ENCODE measurements around the gene RNASE12.

Gene RNASE12

DNA sequence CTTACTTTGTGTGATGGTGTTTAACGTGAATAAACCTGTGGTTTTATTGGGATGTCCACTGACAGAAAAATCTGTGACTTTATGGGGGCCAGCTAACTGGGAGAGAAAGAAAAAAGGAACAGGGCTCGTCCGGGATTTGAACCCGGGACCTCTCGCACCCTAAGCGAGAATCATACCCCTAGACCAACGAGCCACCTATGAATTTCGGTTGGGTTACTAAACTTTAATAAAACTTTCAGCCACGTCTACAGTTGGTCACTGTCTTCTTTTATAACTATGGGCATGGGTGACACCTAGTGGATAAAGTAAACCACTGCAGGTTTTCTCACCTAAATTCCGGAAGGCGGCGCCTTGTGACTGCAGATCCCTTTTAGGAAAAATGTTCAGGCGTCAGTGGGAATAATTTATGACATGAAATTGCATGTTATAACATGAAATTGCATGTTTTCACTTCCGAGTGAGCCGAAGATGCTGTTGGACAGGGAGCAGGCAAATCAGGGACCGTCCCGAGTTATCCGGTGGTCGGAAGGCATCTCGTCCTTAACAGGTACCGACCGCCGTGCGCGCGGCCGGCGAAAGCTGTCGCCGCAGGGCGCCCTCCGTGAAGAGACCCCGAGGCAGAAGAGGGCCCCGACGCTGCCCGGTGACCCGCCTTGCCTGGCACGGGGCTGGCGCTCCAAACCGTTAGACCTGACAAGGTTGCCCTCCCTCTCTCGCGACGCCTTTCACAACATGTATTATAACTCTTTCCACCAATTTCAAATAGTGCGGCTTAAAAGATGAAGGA lies 18.2 kb upstream of the RNASE12 start:
- Histone ChIP-seq H3K27ac (ENCODE audit: poor library complexity, severe bottlenecking) (no peak overlapping the region), H3K36me3 (ENCODE audit: low read depth) (no peaks in the 10 kb centered on the region), H3K9me3 (ENCODE audit: severe bottlenecking) (no peaks in the 10 kb centered on the region), H3K4me1 (ENCODE audit: insufficient read depth, poor library complexity, severe bottlenecking) (peaks cover 2% of the 10 kb centered on the region), H3K4me3 (ENCODE audit: severe bottlenecking) (peak overlapping the region; percentile 68), H3K27me3 (ENCODE audit: insufficient read depth, poor library complexity, severe bottlenecking) (no peaks in the 10 kb centered on the region)
- ATAC-seq (ENCODE audit: low read depth) (peak; percentile 7; the same call in 2 of the 3 replicates), DNase-seq (ENCODE audit: low spot score) (peak; percentile 66)
- TF ChIP-seq, protein P1, sequence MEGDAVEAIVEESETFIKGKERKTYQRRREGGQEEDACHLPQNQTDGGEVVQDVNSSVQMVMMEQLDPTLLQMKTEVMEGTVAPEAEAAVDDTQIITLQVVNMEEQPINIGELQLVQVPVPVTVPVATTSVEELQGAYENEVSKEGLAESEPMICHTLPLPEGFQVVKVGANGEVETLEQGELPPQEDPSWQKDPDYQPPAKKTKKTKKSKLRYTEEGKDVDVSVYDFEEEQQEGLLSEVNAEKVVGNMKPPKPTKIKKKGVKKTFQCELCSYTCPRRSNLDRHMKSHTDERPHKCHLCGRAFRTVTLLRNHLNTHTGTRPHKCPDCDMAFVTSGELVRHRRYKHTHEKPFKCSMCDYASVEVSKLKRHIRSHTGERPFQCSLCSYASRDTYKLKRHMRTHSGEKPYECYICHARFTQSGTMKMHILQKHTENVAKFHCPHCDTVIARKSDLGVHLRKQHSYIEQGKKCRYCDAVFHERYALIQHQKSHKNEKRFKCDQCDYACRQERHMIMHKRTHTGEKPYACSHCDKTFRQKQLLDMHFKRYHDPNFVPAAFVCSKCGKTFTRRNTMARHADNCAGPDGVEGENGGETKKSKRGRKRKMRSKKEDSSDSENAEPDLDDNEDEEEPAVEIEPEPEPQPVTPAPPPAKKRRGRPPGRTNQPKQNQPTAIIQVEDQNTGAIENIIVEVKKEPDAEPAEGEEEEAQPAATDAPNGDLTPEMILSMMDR (IDR thresholded peaks at IDR 0.05; ENCODE audit: poor library complexity, severe bottlenecking): peak; percentile 99

DNA sequence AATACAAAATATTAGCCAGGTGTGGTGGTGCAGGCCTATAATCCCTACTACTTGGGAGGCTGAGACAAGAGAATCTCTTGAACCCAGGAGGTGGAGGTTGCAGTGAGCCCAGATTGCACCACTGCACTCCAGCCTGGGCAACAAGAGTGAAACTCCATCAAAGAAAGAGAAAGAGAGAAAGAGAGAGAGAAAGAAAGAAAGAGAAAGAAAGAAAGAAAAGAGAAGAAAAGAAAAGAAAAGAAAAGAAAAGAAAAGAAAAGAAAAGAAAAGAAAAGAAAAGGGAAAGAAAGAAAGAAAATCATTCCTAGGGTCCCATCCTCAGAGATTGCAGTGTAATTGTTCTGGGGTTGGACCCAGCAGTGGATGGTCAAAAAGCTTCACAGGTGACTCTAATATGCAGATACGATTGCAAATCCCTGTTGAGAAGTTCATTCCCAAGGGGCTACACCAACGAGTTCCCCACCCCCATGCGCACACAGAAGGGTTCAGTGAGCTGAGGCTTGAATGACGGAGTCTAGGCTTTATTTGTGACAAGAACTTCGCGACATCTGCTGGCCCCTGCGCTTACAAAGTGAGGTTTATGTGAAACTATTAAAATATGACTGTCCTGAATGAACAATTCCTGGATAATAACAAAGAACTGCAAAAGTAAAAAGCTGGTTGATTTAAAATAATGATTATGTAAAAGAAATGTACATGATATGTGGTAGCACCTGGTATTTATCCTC lies 17.4 kb upstream of the RNASE12 start:
- TF ChIP-seq, protein P1 (IDR thresholded peaks at IDR 0.05; ENCODE audit: poor library complexity, severe bottlenecking): no peak
- DNase-seq (ENCODE audit: low spot score) (no peak), ATAC-seq (ENCODE audit: low read depth) (no peak)
- H3K27ac ChIP-seq (ENCODE audit: poor library complexity, severe bottlenecking): no peak overlapping the region
- no peaks in the 10 kb centered on the region for H3K27me3 ChIP-seq (ENCODE audit: insufficient read depth, poor library complexity, severe bottlenecking)
- no peak overlapping the region for H3K4me3 ChIP-seq (ENCODE audit: severe bottlenecking)
- no peaks in the 10 kb centered on the region for H3K9me3 ChIP-seq (ENCODE audit: severe bottlenecking)
- H3K36me3 ChIP-seq (ENCODE audit: low read depth): no peaks in the 10 kb centered on the region
- H3K4me1 ChIP-seq (ENCODE audit: insufficient read depth, poor library complexity, severe bottlenecking): no peaks in the 10 kb centered on the region

DNA sequence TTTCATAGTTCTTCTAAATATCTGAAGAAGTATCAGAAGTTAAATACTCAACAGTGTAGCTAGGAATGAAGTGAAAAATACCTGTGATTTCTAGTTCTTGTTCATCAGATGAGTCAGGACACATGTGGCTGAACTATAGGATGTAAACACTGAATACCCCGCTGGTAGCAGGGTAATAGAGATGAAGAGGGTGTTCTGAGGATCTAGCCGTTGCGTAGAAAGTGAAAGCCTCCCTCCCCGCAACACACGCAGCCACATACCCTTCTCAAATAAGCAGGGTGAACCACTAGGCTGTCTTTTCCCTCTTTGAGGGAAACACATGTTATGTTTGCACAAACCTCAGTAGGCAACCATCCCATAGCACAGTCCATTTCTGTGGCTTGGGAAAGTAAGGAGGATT lies 16.4 kb upstream of the RNASE12 start:
- Histone ChIP-seq H3K4me3 (ENCODE audit: severe bottlenecking) (no peak overlapping the region), H3K9me3 (ENCODE audit: severe bottlenecking) (no peaks in the 10 kb centered on the region), H3K27ac (ENCODE audit: poor library complexity, severe bottlenecking) (no peak overlapping the region)

DNA sequence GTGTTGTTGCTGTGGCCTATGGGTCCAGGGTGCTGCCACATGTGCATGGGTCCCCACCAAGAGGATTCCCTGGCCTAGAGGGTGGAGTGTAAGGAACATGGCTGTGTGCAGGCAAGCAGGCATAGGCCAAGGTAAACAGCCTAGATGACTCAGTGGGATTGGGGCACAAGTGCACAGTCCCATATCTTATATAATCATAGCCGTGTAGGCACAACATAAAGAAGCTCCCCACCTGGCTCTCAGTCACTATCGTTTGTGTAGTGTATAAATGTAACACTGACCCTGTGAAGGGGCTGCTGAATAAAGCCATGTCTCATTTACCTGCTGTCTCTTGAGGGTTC lies 15.7 kb upstream of the RNASE12 start:
- no peak for ATAC-seq (ENCODE audit: low read depth)

More for the DNA sequence above, 16.4 kb upstream of the RNASE12 start:
- TF ChIP-seq, protein P1 (IDR thresholded peaks at IDR 0.05; ENCODE audit: poor library complexity, severe bottlenecking): no peak
- DNase-seq (ENCODE audit: low spot score) (no peak), ATAC-seq (ENCODE audit: low read depth) (no peak)
- Histone ChIP-seq H3K4me1 (ENCODE audit: insufficient read depth, poor library complexity, severe bottlenecking) (no peaks in the 10 kb centered on the region), H3K36me3 (ENCODE audit: low read depth) (no peaks in the 10 kb centered on the region), H3K27me3 (ENCODE audit: insufficient read depth, poor library complexity, severe bottlenecking) (no peaks in the 10 kb centered on the region)

More for the DNA sequence above, 15.7 kb upstream of the RNASE12 start:
- TF ChIP-seq, protein P1 (IDR thresholded peaks at IDR 0.05; ENCODE audit: poor library complexity, severe bottlenecking): no peak
- Histone ChIP-seq H3K27ac (ENCODE audit: poor library complexity, severe bottlenecking) (no peak overlapping the region), H3K4me3 (ENCODE audit: severe bottlenecking) (no peak overlapping the region), H3K9me3 (ENCODE audit: severe bottlenecking) (no peaks in the 10 kb centered on the region), H3K36me3 (ENCODE audit: low read depth) (no peaks in the 10 kb centered on the region), H3K4me1 (ENCODE audit: insufficient read depth, poor library complexity, severe bottlenecking) (no peaks in the 10 kb centered on the region), H3K27me3 (ENCODE audit: insufficient read depth, poor library complexity, severe bottlenecking) (no peaks in the 10 kb centered on the region)
- peak; percentile 42 for DNase-seq (ENCODE audit: low spot score)
